GM23338 (cell line): Measurements from ENCODE around the gene NRSN2. TPM values are rescaled to one million over a fixed set of nuclear protein-coding genes. Genes with fewer than 3 reads are reported as not detected.

Experiments
- ATAC-seq: fragments of 200-7000 bp; cut with Tn5 transposase; 3 replicates; pipeline ENCODE4 v1.9.1; 2020
- DNase-seq: peaks from one replicate; pipeline ENCODE4 v3.0.0-alpha.2; 2015; ENCODE audit warnings: low spot score
- H2AFZ ChIP-seq: fragments of 200-600 bp; sonication (generic); 2 replicates; pipeline ENCODE4 v1.8.0; 2016; ENCODE audit warnings: antibody characterized with exemption, mild to moderate bottlenecking, moderate library complexity
- H3F3A ChIP-seq: fragments of 200-600 bp; sonication (generic); replicated peaks from 2 replicates; pipeline ENCODE4 v1.8.0; 2017; ENCODE audit warnings: antibody characterized with exemption, mixed run types, low read depth
- H3K27ac ChIP-seq: fragments of 200-600 bp; sonication (generic); 2 replicates; pipeline ENCODE4 v1.6.1; 2016; ENCODE audit warnings: low read depth
- H3K27me3 ChIP-seq: fragments of 200-600 bp; sonication (generic); 2 replicates; pipeline ENCODE4 v1.8.0; 2016; ENCODE audit warnings: mild to moderate bottlenecking, mixed run types, moderate library complexity; ENCODE audit not compliant: insufficient read depth
- H3K36me3 ChIP-seq: fragments of 200-600 bp; sonication (generic); 2 replicates; pipeline ENCODE4 v1.8.0; 2016; ENCODE audit warnings: mild to moderate bottlenecking; ENCODE audit not compliant: insufficient read depth
- H3K4me1 ChIP-seq: fragments of 200-600 bp; sonication (generic); 2 replicates; pipeline ENCODE4 v1.8.0; 2016; ENCODE audit warnings: mild to moderate bottlenecking, moderate library complexity; ENCODE audit not compliant: insufficient read depth
- H3K4me2 ChIP-seq: fragments of 200-600 bp; sonication (generic); 2 replicates; pipeline ENCODE4 v1.7.1; 2017; ENCODE audit warnings: mixed run types
- H3K4me3 ChIP-seq: fragments of 200-600 bp; sonication (generic); 2 replicates; pipeline ENCODE4 v1.6.1; 2016; ENCODE audit warnings: mixed run types
- H3K79me2 ChIP-seq: fragments of 200-600 bp; sonication (generic); replicated peaks from 2 replicates; pipeline ENCODE4 v1.8.0; 2017; ENCODE audit warnings: mild to moderate bottlenecking; ENCODE audit not compliant: insufficient read depth
- H3K9me2 ChIP-seq: fragments of 200-600 bp; sonication (generic); 2 replicates; pipeline ENCODE4 v1.8.0; 2017; ENCODE audit not compliant: insufficient read depth
- H4K20me1 ChIP-seq: fragments of 200-600 bp; sonication (generic); replicated peaks from 2 replicates; pipeline ENCODE4 v1.8.0; 2017; ENCODE audit warnings: mild to moderate bottlenecking; ENCODE audit not compliant: insufficient read depth
- H3K27ac Mint-ChIP-seq: 2 replicates; pipeline ENCODE4 v1.8.0; 2020; ENCODE audit warnings: inconsistent platforms, mild to moderate bottlenecking, moderate library complexity, mixed read lengths
- H3K27me3 Mint-ChIP-seq: 3 replicates; pipeline ENCODE4 v1.8.0; 2022; ENCODE audit warnings: low read depth, mild to moderate bottlenecking, moderate library complexity, mixed read lengths, inconsistent platforms; ENCODE audit not compliant: insufficient read depth, poor library complexity
- H3K36me3 Mint-ChIP-seq: 3 replicates; pipeline ENCODE4 v1.8.0; 2021; ENCODE audit warnings: low read depth, mild to moderate bottlenecking, inconsistent platforms, moderate library complexity, mixed read lengths
- H3K4me1 Mint-ChIP-seq: 3 replicates; pipeline ENCODE4 v1.8.0; 2020; ENCODE audit warnings: mild to moderate bottlenecking, inconsistent platforms, mixed read lengths
- H3K4me3 Mint-ChIP-seq: 3 replicates; pipeline ENCODE4 v1.8.0; 2021; ENCODE audit warnings: moderate library complexity, mild to moderate bottlenecking, inconsistent platforms, mixed read lengths
- H3K9me3 Mint-ChIP-seq: 3 replicates; pipeline ENCODE4 v1.8.0; 2020; ENCODE audit warnings: moderate library complexity, mild to moderate bottlenecking, inconsistent platforms, mixed read lengths
- CTCF ChIP-seq, 2 experiments: fragments of 200-600 bp in 1 of 2; sonication (generic) in 1 of 2; conservative IDR thresholded peaks; 2 replicates each; pipeline versions ENCODE4 v1.5.1 to v1.6.1; 2016 to 2017; ENCODE audit warnings: antibody characterized with exemption in 2 of 2, low read depth in 2 of 2, mild to moderate bottlenecking in 2 of 2, moderate library complexity in 1 of 2
- NANOG ChIP-seq: IDR thresholded peaks from 2 replicates; pipeline ENCODE4 v1.6.1; 2016; ENCODE audit warnings: antibody characterized with exemption, borderline replicate concordance
- REST ChIP-seq: IDR thresholded peaks from one replicate; pipeline ENCODE4 v1.6.1; 2018; ENCODE audit warnings: antibody characterized with exemption; ENCODE audit not compliant: unreplicated experiment
- STAT1 ChIP-seq: IDR thresholded peaks from one replicate; pipeline ENCODE4 v1.6.1; 2016; ENCODE audit warnings: antibody characterized with exemption; ENCODE audit not compliant: unreplicated experiment
- ZNF114 ChIP-seq: fragments of 250-450 bp; sonication (Bioruptor Pico); IDR thresholded peaks from 2 replicates; pipeline ENCODE4 v1.5.0; 2020; ENCODE audit warnings: mild to moderate bottlenecking, moderate library complexity
- ZNF331 ChIP-seq: fragments of 250-450 bp; sonication (Bioruptor Pico); IDR thresholded peaks from 2 replicates; pipeline ENCODE4 v1.5.0; 2020; ENCODE audit warnings: low read depth, mild to moderate bottlenecking, moderate library complexity
- ZNF462 ChIP-seq: fragments of 250-450 bp; sonication (Bioruptor Pico); IDR thresholded peaks from 2 replicates; pipeline ENCODE4 v1.5.0; 2020; ENCODE audit warnings: mild to moderate bottlenecking, moderate library complexity
- polyA plus RNA-seq: library from polyadenylated mRNA; unstranded; fragments of >200 nt; fragmentation: Nextera tagmentation; extraction: Ambion mirVana; gene quantifications from 2 replicates; pipeline ENCODE4 v1.2.1, GENCODE V29; 2016
- total RNA-seq: library from RNA; depleted of rRNA; stranded (reverse); fragments of >200 nt; shearing (Covaris generic); gene quantifications from 2 replicates; pipeline ENCODE4 v1.2.3, GENCODE V29; 2014

Gene NRSN2
- total and polyA plus RNA-seq, 2 experiments from 2014 or later: 14.4 to 17.9 TPM

DNA sequence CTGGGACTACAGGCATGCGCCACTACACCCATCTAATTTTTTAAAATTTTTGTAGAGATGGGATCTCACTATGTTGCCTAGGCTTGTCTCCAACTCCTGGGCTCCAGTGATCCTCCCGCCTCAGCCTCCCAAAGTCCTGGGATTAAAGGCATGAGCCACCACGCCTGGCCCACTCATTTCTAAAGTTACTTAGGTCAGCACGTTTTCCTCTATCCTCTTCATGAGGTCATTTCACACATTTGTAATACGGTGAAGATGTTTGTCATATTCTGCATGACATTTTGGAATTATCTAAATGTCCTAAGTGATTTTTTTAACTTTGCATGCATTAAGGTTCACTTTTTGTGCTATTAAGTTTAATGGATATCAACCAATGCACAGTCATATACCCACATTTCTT is 33.5 kb upstream of the NRSN2 start:
- Histone ChIP-seq H3K79me2 (no peaks in the 10 kb centered on the region), H3K27ac (no peak overlapping the region), H3K4me2 (no peak overlapping the region), H3F3A (peaks cover 8% of the 10 kb centered on the region), H3K9me2 (no peaks in the 10 kb centered on the region), H3K4me1 (peaks cover 17% of the 10 kb centered on the region), H3K4me3 (no peak overlapping the region), H3K36me3 (no peaks in the 10 kb centered on the region), H3K27me3 (no peaks in the 10 kb centered on the region), H2AFZ (no peak overlapping the region), H4K20me1 (no peaks in the 10 kb centered on the region)
- Mint-ChIP-seq H3K9me3 (no peaks in the 10 kb centered on the region), H3K4me3 (no peak overlapping the region), H3K36me3 (no peaks in the 10 kb centered on the region; the same call in 2 of the 3 replicates), H3K27me3 (peaks cover 5% of the 10 kb centered on the region), H3K27ac (no peak overlapping the region), H3K4me1 (peaks cover 17% of the 10 kb centered on the region)
- DNase-seq (no peak), ATAC-seq (no peak)
- TF ChIP-seq ZNF114 (CRISPR knock-in tag) (no peak), CTCF (conservative IDR thresholded peaks at IDR 0.05; ENCODE audit: low read depth in 2 of 2) (no peak), REST (no peak), NANOG (no peak), STAT1 (no peak), ZNF462 (CRISPR knock-in tag) (no peak), ZNF331 (CRISPR knock-in tag) (no peak)
